Tongue (tissue), 2 donors: ENCODE results near the gene ROBO1. TPM values are rescaled to one million over a fixed set of nuclear protein-coding genes. Genes with fewer than 3 reads are reported as not detected.
A peak's percentile ranks its signal among the peaks of the same experiment; 100 is the strongest.
"Not testable (repeated sequence)": the region's sequence is repeated elsewhere in the genome, so short reads cannot be mapped to it uniquely, and the experiment has no call there.

ENCODE experiments used
- DNase-seq: peaks from one replicate; pipeline ENCODE4 v3.0.0-alpha.2; 2015
- total RNA-seq: library from RNA; depleted of rRNA; stranded (reverse); fragments of >200 nt; gene quantifications from one replicate; pipeline ENCODE4 v1.2.3, GENCODE V29; 2014

Gene ROBO1
- total RNA-seq, 1 donor from 2014 or later, result 79.3 TPM

DNA sequence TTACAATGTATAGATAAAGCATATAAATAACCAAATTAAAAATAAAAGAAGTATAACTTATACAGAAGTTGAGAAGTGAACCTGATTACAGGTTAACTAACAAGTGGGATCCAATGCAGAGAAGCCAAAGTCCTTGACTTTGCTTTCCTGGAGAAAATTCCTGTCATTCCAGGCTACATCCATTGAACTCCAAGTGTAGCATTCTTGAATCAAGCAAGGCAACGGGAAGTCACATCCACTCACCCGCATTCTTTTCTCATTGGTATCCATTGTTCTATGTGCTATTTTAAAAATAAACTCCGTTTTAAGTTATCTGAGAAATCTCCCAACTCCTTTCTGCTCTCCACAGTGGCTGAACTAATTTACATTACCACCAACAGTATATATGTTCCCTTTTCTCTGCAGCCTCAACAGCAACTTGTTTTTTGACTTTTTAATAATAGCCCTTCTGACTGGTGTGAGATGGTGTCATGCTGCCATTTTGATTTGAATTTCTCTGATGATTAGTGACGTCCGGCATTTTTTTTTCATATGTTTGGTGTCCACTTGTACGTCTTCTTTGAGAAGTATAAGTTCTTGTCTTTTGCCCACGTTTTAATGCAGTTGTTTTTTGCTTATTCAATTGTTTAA lies 534.3 kb downstream of the ROBO1 start:
- no peak for DNase-seq

DNA sequence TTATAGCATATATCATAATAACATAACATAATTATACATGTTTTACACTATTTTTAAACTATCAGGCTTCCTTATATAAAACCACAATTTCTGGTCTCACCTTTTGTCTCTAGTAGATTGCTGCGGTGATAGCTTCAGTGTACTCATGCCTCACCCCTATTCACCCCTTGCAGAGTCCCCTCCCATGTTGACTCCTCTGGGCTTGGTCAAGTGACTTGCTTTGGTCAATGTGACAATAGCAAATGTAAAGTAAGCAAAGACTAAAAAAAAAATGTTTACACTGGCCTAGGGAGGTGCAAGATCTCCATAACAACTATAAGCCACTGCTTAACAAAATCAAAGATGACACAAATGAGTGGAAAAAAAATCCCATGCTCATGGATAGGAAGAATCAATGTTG lies 537.5 kb downstream of the ROBO1 start:
- DNase-seq, result no peak

DNA sequence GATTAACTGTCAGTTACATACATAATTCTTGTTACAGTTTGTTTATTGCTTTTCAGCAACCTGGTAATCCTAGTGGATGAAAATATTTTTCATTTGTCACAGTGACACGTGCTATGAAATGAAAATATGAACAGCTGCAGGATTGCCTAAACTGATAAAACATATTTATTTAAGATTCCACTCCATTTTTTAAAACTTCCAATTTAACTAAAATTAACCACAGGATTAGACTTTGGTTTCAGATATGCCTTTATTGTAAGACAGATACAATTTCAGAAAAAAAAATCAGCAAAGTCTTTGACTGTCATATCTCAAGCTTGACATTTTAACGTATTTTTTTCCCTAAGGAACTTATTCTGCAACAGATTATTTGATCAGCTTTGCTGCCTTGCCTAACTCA lies 550.7 kb downstream of the ROBO1 start:
- DNase-seq, result no peak

DNA sequence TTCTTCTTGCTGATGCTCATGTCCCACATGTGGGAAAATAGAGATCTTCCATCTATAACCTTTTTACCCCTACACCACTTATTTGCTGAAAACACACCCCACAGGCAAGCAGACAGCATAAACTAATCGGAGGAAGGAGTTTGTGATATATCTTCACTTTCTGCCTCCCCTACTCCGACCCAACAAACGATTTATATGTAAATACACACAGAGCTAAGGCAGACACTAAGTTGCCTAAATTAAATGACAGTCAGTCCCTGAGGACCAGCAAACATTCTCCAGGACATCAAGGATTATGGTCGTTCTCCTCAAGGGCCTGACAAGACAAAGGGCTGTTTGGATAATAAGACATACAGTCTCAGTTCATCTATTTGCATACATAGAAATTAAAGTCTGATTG lies 552.5 kb downstream of the ROBO1 start:
- DNase-seq, result no peak

DNA sequence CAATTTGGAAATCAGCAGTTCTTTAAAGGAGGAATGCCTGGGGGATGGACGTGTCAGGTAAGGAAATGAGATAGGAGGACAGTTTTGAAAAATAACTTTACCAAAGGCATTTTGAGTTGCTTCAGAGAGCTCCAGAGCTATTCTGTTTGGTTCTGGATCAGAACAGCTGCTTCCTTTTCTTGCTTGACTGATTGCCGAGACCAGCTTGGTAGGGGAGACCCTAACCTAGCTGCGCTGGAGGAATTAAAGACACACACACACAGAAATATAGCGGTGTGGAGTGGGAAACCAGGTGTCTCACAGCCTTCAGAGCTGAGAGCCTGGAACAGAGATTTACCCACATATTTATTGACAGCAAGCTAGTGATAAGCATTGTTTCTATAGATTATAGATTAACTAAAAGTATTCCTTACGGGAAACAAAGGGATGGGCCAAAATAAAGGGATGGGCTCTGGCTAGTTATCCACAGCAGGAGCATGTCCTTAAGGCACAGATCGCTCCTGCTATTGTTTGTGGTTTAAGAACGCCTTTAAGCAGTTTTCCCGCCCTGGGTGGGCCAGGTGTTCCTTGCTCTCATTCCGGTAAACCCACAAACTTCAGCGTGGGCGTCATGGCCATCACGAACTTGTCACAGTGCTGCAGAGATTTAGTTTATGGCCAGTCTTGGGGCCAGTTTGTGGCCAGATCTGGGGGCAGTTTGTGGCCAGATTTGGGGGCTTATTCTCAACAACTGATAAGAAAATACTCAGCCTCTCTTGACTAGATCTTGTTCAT lies 556.0 kb downstream of the ROBO1 start:
- DNase-seq, result no peak

DNA sequence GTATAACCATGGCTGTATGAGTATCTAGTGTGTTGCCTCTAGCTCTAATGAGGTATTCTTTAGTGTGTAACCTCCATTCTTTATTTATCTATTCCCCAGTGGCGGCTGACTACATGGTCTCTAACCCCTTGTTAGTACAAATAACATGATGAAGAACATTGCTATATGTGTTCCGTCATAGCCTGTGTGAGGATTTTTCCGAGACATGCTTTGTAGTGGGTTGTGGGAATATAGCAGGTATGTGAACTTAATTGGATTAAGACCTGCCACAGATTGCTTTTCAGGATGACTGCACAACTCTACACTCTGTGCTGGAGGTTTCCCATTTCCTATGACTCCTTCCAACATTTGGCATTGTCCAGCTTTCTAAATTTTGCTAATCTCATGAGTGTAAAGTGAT lies 563.4 kb downstream of the ROBO1 start:
- DNase-seq, result peak; percentile 18

DNA sequence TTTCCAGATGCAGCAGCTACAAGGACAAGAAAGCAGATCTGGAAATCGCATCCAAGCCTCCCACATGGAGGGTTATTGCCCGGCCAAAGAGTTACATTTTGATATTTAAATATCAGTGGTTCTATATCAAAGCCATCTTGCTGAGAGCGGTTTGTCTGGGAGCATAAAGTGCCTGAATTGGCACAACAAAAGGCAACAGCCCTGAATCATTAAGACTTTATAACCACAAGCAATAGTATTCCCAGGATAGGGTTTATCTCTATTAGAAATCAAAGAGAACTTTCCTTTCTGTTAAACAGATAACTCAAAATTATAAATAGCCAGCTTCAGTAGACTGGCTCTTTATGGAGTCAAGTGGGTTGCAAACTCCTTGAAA lies 564.7 kb downstream of the ROBO1 start:
- no peak for DNase-seq

DNA sequence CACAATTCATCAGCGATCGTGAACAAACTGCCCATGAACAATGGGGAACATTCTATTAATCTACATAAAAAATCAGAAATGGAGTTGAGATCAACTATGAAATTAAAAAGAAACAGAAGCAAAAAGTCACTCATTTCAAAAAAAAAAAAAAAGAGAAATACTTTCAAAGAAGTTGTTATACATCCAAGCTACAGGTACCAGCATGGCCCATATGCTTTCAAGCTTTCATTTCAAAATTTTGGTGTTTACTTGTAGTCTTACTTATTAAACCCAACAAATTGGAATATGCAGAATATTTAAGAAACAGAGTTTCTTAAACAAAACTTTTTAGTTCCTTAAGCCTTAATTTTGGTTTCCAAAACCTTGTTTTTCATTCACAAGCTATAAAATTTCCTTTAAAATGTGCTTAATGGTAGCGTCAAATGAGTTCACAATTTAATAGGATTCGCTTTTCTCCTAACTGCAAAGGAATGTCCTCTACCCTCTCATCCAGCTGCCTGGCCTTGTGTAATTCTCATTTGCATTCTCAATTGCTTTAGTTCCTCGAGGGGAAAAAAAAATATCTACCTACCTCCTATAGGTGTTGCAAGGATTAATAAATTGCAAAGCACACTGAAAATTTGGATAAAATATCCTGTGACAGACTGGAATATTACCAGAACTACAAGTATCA lies 565.2 kb downstream of the ROBO1 start:
- no peak for DNase-seq

DNA sequence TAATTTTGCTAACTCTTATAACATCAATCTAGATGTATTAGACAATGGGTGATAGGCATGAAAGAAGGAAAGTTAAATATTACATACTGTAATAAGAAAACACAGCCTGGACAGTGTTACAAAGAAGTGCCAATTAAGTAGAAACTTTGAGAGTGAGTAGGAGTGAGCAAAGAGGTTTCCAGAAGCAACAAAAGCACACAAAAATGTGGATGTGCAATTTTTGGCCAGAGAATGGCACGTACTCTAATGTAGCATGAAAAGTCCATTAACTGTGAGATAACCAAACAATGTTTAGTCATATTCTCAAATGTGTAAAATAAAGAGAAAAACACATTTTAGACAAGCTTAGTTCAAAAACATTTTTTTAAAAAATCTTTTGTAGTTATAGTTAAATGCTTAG lies 567.3 kb downstream of the ROBO1 start:
- DNase-seq, result no peak

DNA sequence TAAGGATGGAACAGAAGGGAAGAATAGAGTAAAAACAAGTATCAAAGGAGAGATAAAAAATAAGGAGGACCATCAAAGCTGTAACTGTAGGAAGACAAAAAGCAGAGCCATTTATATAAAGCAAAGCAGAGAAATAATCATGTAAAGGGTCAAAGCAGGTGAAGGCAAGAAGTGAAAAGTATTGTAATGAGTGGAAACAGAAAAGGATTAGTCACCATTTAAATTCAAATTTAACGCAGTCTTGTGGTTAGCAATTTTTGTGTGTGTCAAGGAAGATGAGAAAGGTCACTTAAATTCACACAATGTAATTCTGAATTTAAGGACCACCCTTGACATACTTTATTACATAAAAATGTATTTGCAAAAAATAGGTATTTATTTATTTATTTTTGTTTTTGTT lies 567.8 kb downstream of the ROBO1 start:
- DNase-seq, result no peak

DNA sequence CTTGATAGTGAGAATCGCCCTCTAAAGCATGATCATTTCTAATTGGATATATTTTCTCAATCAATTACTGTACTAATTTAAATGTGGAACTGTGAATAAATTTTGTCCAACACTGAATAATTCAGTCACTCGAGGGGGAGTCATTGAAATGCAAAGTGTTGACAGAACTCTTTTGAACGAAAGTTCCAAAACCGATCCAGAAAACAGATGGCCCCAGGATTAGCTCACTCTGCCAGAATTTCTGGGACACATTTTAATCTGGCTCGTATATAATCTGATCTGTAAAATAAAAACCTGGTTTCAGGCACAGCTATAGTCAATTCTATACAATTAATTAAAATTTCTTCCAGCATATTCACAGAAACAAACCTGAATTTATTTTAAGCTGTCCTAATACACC lies 580.4 kb downstream of the ROBO1 start:
- DNase-seq, result no peak

DNA sequence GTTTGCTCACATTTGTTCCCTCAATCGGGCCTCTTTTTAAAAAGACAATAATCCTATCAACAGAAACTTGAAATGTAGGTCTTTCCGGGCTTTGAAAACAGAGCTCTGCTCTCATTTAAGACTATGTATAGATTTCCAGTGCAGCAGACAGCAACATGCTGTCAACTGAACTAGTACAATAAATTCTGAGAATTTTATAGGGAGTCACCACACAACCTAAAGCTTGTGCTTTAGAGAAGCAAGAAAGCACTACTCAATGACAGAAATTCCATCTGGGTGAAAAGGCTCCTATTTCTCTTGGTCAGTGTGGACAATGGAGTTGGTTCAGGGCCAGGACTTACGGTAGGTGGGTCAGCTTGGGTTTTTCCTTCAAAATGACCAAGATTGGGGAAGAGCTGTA lies 583.5 kb downstream of the ROBO1 start:
- DNase-seq, result peak; percentile 16

DNA sequence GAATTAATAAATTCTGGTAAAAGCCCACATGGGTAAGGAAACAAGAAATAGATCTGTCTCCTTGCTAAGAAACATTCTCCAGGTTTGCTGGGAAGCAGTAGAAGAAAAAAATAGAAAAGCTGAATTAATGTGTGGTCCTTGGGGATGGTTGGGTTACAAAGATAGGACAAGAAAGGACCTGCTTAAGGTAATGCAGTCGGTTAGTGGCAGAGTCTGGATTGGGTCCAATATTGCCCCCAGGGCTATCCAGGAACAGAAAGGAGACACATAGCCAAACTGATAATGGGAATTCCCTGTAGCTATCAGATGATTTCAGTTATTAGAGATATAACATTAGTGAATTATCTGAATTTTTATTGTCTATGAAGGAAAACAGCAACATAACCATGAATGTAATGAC lies 584.3 kb downstream of the ROBO1 start:
- no peak for DNase-seq

DNA sequence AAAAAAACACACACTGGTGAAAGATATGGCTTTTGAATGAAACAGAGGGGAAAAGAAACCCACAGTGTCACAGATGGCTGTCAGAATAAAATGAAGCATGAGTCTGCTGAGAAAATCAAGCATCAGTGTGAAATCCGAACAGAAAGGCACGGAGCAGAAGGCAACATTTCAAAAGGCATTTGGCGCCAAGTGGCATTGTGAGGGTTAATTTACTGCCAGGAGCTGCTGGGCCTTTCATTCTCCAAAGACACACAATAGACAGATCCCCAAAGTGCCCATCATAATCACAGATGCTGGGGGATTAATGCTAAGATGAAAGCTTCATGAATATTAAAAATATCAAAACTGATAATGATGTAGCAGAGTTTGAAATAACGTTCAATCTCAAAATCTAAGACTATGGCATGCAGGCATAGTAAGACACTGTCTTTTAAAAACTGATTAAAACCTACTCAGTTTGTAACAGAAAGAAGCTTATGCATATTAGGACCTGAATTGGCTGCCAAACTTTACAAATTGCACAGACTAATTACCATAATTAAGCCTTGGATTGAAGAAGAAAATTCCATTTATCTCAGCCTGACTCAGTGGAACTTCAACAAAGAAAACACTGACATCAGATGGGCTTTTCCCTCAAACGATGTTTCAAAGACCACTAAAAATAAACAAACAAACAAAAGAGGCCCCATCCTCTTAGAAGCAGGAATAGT lies 589.2 kb downstream of the ROBO1 start:
- DNase-seq, result no peak

DNA sequence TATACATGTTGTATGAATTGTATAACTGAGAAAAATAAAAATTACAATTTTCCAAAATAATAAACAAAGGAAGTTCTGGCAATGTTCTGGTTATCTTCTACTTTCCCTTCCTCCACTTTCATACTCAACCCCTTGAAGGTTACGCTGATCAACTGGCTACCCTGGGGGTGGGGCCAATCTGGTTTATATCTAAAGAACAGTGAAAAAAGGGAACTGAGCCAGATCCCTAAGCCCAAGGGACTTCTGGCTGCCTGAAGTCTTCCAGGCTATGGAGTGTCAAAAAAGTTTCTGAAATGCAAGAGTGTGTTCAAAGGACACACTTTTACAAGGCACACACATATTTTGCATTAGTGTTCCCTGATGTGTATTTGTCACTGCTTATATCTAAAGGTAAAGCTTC lies 591.9 kb downstream of the ROBO1 start:
- DNase-seq, result no peak

DNA sequence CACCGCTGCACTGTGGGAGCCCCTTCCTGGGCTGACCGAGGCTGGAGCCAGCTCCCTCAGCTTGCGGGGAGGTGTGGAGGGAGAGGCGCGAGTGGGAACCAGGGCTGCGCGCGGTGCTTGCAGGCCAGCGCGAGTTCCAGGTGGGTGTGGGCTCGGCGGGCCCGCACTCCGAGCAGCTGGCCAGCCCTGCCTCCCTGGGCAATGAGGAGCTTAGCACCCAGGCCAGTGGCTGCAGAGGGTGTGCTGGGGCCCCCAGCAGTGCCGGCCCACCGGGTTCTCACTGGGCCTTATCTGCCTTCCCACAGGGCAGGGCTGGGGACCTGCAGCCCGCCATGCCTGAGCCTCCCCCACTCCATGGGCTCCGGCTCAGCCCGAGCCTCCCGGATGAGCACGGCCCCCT lies 594.5 kb downstream of the ROBO1 start:
- DNase-seq, result not testable (repeated sequence)

DNA sequence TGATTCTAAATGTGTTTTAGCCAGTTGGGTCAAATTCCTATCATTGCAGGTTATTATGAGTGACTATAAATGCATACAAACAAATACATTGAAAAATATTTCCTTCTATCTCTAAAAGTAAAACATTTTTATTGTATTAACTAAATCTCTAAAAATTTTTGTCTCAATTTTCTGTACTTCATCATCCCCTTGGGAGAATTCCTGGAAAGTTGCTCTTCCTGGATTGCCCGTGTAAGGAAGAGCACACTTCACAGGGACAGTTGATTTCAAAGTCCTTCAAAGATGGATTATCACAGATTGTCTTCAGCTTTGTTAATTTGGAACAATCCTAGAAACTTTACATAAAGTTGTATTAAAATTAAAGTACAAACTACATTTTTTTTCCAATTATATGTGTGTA lies 595.6 kb downstream of the ROBO1 start:
- DNase-seq, result no peak

DNA sequence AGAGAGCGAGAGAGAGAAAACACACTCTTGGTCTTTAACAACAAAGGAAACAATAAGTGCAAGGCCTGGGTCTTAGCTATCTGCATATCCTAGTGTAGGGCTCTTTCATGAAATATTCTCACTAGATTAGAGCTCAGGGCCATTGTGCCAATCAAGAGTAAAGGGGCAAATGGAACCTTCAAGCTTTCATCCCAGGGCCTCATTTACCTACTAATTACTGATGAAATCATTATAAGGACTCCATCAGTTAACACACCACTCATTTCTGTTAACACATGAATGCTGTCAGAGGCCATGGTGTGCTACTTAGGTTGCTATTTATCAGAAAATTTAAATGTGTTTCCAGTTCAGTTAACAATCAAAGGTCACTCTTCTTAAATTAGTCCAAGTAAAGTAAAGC lies 597.8 kb downstream of the ROBO1 start:
- no peak for DNase-seq

DNA sequence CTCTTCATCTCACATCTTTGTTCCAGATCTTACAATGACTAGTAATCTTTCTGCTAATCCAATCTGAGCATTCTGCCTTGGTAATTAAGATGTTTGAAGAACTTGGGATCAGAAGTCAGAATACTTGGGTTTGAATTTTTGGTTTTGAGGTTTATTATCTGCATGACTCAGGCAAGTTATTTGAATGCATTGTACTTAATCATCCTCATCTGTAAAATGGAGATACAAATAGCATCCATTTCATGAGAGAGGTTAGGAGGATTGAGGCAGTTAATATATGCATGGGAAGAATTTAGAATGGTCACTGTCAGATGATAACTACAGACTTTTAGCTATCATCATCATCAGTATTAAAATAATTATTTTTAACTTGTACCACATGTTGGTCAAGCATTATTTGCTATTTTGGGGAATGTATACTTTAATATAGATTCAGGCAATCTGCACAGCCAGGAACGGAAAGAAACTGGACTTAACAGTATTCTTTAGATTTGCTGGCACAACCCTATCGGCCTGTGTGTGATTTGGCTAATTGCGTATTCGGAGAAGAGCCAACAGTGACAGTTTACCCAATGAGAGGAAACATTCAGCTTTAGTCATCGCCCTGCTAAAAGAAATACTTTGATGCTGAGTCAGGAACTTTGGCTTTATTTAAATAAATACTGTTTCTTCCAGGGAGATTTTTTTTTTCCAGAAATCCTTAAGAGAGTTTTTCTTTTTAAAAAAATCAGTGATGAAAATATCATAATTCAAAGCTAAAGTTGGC lies 600.0 kb downstream of the ROBO1 start:
- DNase-seq, result peak; percentile 62

DNA sequence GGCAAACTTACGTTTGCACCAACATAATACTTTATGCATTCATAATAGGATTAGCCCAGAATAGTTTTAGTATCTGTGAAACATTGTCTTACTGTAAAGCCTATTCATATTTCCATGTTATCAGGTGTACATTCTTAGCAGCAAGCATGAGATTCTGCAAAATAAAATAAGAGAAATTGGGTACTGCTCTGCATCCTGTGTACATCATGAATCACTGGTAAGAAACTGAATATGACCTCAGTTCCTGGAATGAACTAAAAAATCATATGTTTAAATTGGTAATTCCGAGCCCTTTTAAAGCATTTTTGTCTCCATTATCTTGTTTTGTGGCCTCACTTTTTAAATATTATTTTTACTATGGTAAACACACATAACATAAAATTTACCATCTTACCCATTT lies 605.1 kb downstream of the ROBO1 start:
- no peak for DNase-seq

DNA sequence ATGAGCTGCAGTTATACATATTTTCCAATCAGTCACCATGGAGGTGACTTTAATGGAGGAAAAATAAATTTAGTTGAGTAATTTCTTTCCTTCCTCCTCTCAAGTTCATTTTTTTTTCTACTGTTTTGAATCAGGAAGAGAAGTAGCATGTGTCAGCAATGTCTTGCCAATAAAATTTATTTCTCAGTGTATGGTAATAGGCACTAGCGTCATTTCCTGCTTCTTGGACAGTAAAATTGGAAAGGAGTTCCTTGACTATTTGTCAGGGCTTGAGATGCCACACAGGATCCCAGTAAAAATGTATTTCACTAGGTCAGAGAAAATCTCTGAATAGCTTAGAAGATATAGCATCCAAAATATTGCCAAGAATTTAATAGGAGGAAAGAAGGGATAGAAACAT lies 605.9 kb downstream of the ROBO1 start:
- DNase-seq, result no peak

DNA sequence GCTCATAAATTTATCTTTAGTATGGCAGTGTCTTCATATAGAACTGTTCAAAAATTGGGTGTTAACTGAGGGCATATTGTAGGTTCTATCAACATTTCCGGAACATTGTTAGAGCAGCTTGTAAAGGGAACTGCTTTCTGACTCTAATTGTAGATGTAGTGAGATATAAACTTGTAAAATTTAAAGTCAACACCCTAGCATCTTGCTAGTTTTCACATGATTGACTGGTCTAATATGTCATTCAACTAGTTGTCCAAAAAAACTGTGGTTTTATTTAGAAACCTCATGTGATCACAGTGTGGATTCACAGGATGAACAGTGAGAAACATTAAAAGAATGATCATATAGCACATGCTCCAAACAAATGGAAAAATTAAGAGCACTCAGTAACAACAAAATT lies 607.4 kb downstream of the ROBO1 start:
- DNase-seq, result no peak
